NCI-H1694 (cell line): ENCODE results near the gene NOX4.

Source experiments
- DNase-seq: peaks from one replicate; lab custom pipeline; 2025; lab: John Stamatoyannopoulos, UW

NOX4 gene

GRCh38 chr11:89490981-89491690 is at the start of gene NOX4:
Gene NOX4 (minus strand): TSS chr11:89491375. CDS start chr11:89491246, 129 bp downstream.
- DNase-seq: no peak

- DNase-seq: no peak
Observed at GRCh38 chr11:89540826-89541225, 49.7 kb upstream of the NOX4 start.

- no peak for DNase-seq
Observed at GRCh38 chr11:89537936-89538335, 46.8 kb upstream of the NOX4 start.

- DNase-seq: no peak
Observed at GRCh38 chr11:89536926-89537325, 45.8 kb upstream of the NOX4 start.

GRCh38 chr11:89535221-89535620 is 44.0 kb upstream of the NOX4 start:
- no peak for DNase-seq

- DNase-seq: no peak
Observed at GRCh38 chr11:89529626-89530380, 38.6 kb upstream of the NOX4 start.

GRCh38 chr11:89521792-89522191 is 30.6 kb upstream of the NOX4 start:
- no peak for DNase-seq

GRCh38 chr11:89521294-89521693 is 30.1 kb upstream of the NOX4 start:
- DNase-seq: no peak

- DNase-seq: no peak
Observed at GRCh38 chr11:89516496-89516895, 25.3 kb upstream of the NOX4 start.

- no peak for DNase-seq
Observed at GRCh38 chr11:89508544-89508943, 17.4 kb upstream of the NOX4 start.

GRCh38 chr11:89504270-89504669 is 13.1 kb upstream of the NOX4 start:
- DNase-seq: no peak

- no peak for DNase-seq
Observed at GRCh38 chr11:89503422-89503821, 12.2 kb upstream of the NOX4 start.

- DNase-seq: no peak
Observed at GRCh38 chr11:89502301-89502700, 11.1 kb upstream of the NOX4 start.

- DNase-seq: no peak
Observed at GRCh38 chr11:89500336-89500735, 9.2 kb upstream of the NOX4 start.

GRCh38 chr11:89498845-89499448 is 7.8 kb upstream of the NOX4 start:
- no peak for DNase-seq

- DNase-seq: no peak
Observed at GRCh38 chr11:89495951-89496350, 4.8 kb upstream of the NOX4 start.

GRCh38 chr11:89493431-89493830 is 2.3 kb upstream of the NOX4 start:
- no peak for DNase-seq

- no peak for DNase-seq
Observed at GRCh38 chr11:89490602-89490980, 584 bp downstream of the NOX4 start.

GRCh38 chr11:89489930-89490329 is 1.2 kb downstream of the NOX4 start:
- DNase-seq: no peak

- DNase-seq: no peak
Observed at GRCh38 chr11:89487016-89487415, 4.2 kb downstream of the NOX4 start.

- DNase-seq: no peak
Observed at GRCh38 chr11:89484896-89485295, 6.3 kb downstream of the NOX4 start.

- DNase-seq: no peak
Observed at GRCh38 chr11:89477175-89477574, 14.0 kb downstream of the NOX4 start.

GRCh38 chr11:89463266-89463780 is 27.9 kb downstream of the NOX4 start:
- no peak for DNase-seq
